GM11168 (cell line): ENCODE data around the gene TMEM114.

ENCODE experiments used
- in situ Hi-C: fragments of 300-500 bp; cut with MboI; formaldehyde crosslinking; loops from one replicate; pipeline ENCODE4 v1.12.0; 2022; ENCODE audit warnings: low sequenced_read_pairs; ENCODE audit not compliant: unreplicated experiment

TMEM114 gene

GRCh38 chr16:8611886-8612600 is 21.7 kb upstream of the TMEM114 start:
- in situ Hi-C loops: no loop called here

- in situ Hi-C loops: no loop called here
Measured at GRCh38 chr16:8611122-8611521, 20.8 kb upstream of the TMEM114 start.

GRCh38 chr16:8607214-8607613 is 16.9 kb upstream of the TMEM114 start:
- in situ Hi-C loops: no loop called here

GRCh38 chr16:8605554-8605953 is 15.2 kb upstream of the TMEM114 start:
- in situ Hi-C loops: no loop called here

- in situ Hi-C loops: no loop called here
Measured at GRCh38 chr16:8600144-8600775, 9.9 kb upstream of the TMEM114 start.

GRCh38 chr16:8596581-8596980 is 6.3 kb upstream of the TMEM114 start:
- in situ Hi-C loops: no loop called here

GRCh38 chr16:8595783-8596182 is 5.5 kb upstream of the TMEM114 start:
- in situ Hi-C loops: no loop called here

- in situ Hi-C loops: no loop called here
Measured at GRCh38 chr16:8594149-8594666, 3.9 kb upstream of the TMEM114 start.

- in situ Hi-C loops: no loop called here
Measured at GRCh38 chr16:8591451-8591850, 1.1 kb upstream of the TMEM114 start.

GRCh38 chr16:8590811-8591210 is 500 bp upstream of the TMEM114 start:
- in situ Hi-C loops: no loop called here

GRCh38 chr16:8589057-8589899 is 1.0 kb downstream of the TMEM114 start:
- in situ Hi-C loops: no loop called here

GRCh38 chr16:8588682-8589056 is 1.6 kb downstream of the TMEM114 start:
- in situ Hi-C loops: no loop called here

GRCh38 chr16:8587065-8587464 is 3.2 kb downstream of the TMEM114 start:
- in situ Hi-C loops: no loop called here

GRCh38 chr16:8585857-8586256 is 4.5 kb downstream of the TMEM114 start:
- in situ Hi-C loops: no loop called here

GRCh38 chr16:8585041-8585440 is 5.3 kb downstream of the TMEM114 start:
- in situ Hi-C loops: no loop called here

- in situ Hi-C loops: no loop called here
Measured at GRCh38 chr16:8583732-8584131, 6.6 kb downstream of the TMEM114 start.

GRCh38 chr16:8583199-8583598 is 7.1 kb downstream of the TMEM114 start:
- in situ Hi-C loops: no loop called here

- in situ Hi-C loops: no loop called here
Measured at GRCh38 chr16:8581831-8582580, 8.3 kb downstream of the TMEM114 start.

GRCh38 chr16:8579559-8579958 is 10.8 kb downstream of the TMEM114 start:
- in situ Hi-C loops: no loop called here

GRCh38 chr16:8577678-8578304 is 12.5 kb downstream of the TMEM114 start:
- in situ Hi-C loops: no loop called here
